Activated CD4-positive, alpha-beta T cell treated with anti-CD3 and anti-CD28 coated beads, Interleukin-2, Interleukin-4, amounts not matched to agents 100 ng/mL and 50 ng/mL, durations not matched to agents 16 hours and 8 hours (primary cell): ENCODE data around the gene CCR6.
"Not testable (repeated sequence)": the region's sequence is repeated elsewhere in the genome, so short reads cannot be mapped to it uniquely, and the experiment has no call there.

Experiments
- DNase-seq: peaks from one replicate; pipeline ENCODE4 v3.0.0-alpha.2; 2020; ENCODE audit warnings: low spot score

CCR6 gene

DNA sequence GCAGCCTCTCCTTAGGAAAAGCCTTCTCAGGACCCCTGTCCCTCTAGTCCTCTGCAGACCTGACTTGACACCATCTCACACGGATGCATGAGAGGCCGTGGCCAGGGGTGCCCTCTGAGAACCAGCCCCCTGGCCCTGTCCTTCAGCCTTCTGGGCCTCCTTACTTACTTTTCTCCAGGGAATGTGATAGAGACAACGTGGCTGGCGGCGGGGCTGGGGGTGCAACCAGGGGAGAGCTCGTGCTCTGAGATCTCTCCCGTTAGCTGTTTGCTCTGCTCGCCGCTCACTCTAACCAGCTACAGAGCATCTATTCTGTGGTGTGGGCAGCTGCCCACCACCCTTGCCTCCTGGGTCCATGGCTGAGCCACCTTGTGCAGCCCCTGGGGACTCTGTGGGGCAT is 20.1 kb downstream of the CCR6 start:
- DNase-seq, result no peak

DNA sequence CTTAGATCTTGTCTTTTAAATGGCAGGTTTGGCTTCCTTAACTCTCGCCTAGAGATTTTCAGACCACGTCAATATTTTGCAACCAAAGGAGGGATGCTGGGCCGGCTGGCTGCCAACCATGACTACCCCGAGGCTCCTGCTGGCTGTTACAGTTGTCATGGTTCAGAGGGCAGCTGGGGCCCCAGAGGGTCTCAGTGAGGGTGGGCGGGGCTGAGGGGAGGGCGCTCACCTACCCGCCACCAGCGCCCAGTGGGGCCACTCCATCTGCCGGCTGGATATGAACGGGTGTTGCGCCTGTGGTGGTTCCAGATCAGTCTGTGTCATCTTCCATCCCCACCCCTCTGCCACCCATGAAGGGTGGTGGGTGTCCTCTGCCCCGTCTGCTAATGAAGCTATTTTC is 22.6 kb downstream of the CCR6 start:
- DNase-seq, result no peak

DNA sequence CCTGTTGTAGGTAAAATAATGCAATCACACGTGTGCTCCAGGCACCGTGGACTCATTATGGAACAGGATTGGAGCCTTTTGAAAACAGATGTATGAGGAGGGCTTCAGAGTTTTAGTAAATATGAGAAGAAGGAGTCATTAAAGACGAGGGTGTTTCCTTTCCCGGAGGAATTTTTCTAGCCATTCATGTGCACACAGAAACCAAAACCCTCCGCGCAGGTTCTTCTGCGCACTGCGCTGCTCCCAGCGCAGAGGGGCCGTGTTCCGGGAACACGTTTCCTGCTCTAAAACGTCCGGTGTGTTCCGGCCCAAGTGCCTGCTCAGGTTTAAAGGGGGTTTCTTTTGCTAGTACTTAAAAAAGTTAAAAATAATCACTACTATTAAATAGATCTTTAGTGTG is 23.2 kb downstream of the CCR6 start:
- DNase-seq, result no peak

DNA sequence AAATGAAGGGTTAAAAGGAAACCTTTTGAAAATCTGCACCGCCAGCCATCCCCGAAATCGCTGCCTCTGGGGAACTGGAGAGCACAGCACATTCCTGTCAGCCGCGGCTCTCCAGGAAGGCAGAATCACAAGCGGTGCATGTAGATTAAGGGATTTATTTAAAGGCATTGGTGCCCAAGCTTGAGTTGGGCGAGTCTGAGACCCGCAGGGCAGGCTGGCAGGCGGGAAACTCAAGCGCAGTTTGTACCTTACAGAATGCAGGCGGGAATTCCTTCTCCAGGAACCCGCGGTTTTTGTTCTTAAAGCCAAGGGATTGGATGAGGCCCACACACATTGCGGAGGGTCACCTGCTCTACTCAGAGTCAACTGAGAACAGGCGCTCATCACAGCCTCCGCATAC is 24.1 kb downstream of the CCR6 start:
- no peak for DNase-seq

DNA sequence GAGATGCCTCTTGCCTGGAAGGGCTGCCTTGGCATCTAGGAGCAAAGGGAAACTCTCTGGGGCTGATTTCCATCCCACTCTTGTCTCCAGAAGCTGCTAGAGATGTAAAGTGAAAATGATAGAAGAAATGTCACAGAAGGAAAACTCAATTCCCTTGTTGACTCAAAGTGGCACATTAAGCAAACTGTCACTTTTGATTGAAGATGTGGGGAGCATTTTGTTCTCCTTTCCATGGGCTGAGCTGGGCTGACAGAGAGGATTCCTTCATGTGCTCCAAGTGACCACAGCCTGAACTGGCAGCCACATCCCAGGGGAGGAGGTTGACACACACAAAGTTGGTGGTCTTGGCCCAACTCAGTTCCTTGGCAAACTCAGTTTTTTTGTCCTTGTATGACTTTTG is 25.1 kb downstream of the CCR6 start:
- no peak for DNase-seq

DNA sequence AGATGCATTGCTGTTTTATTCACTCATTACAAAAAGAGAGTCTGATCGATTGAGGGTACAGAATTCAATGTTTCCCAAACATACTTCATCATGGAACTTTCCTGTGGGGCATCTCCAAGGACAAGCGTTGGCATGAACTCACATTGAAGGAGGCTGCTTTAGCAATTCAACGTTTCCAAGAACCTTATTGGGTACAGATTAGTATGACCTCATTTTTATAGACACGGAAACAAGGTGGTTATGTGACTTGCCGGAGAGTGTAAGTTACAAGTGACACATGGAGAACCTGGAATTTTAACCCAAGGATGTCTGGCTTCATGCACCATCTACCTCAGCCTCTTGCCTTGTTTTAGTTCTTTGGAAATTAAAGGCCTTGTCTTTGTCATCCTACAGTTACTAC is 26.1 kb downstream of the CCR6 start:
- no peak for DNase-seq

DNA sequence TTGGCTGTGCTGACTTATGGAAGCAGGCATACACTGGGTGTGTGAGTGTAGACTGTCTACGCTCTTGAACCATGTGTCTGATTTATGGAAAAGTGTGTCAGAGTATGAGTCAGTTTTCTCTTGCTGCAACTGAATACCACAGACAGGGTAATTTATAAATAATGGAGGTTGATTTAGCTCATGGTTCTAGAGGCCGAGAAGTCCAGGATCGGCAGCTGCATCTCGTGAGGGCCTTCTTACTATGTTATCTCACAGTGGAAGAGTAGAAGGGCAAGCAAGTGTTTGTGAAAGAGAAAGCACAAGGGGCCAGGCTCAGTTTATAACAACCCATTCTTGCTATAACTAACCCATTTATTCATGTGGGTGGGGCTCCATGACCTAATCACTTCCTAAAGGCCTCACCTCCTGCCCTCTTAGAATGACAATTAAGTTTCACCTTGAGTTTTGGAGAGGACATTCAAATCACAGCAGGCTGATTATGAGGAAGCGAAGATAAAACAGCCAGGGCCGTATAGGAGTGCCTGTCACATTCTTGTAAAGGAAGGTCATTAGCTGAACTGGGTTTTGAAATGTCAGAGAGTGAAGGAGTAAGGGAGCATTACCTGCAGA is 28.1 kb downstream of the CCR6 start:
- peak; percentile 54 for DNase-seq

DNA sequence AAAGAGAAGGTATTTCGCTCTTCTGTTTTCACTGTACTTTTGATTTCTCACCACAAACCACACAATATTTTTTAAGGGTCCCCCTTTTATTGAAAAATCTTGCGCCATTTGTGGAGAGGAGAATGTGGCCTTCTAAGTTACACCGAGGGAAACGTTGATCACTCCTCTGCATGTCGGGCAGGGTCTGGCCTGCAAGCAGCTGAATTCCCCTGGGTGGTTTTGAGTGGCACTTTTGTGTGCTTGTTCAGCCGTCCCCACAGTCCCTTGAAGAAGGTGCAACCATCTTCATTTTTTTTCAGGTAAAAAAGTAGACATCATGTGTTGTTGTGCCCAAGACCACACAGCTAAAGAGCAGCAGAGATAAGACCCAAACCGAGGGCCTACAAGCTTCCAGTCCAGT is 28.8 kb downstream of the CCR6 start:
- DNase-seq, result no peak

DNA sequence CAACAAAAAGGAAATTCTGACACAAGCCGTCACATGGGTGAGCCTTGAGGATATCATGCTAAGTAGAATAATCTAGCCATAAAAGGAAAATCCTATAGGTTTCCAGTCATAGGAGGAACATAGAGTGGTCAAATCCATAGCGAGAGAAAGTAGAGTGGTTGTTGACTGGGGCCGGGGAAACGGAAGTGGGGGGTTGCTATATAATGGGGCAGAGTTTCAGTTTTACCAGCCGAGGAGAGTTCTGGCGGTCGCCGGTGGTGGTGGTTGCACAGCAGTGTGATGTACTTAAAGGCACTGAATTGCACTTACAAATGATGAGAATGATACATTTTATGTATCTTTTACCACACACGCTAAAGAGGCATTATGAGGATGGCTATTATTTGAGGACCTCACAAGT is 30.0 kb downstream of the CCR6 start:
- peak; percentile 38 for DNase-seq

DNA sequence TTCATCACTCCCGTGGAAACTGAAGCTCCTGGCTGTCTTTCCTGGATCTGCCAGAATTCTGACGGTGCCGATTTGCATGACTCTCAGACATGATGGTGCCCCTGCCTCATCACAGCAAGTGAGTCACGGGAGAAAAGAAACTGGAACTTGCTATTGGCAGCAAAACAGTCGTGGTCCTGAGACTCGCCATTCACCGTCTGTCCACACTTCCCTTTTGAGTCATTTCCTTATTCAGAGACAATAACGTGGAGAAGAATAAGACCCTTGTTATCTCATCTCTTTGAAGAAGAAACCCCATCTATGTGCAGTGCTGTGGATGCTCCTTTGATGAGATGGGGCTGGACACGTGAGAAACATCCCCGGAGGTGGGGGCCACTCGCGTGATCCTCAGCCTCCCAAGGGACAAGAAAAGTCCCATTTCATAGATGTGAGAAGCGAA is 30.6 kb downstream of the CCR6 start:
- DNase-seq, result peak; percentile 26

DNA sequence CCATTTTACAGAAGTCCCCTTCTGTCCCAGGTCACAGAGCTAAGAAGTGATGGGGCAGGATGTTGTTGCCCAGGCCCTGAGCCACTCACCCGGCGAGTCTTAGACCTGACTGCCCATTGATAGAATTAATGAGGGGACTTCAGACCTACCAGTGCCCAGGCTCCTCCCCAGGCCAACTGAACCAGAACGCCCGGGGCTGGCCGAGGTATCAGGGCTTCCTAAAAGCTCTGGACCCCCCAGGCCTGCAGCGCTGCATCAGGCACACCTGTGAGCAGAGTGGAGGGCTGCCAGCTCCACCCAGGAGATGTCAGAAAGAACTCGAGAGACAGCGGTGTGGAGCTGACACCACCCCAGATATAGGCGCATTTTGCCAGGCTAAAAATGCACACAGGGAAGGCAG is 31.4 kb downstream of the CCR6 start:
- no peak for DNase-seq

DNA sequence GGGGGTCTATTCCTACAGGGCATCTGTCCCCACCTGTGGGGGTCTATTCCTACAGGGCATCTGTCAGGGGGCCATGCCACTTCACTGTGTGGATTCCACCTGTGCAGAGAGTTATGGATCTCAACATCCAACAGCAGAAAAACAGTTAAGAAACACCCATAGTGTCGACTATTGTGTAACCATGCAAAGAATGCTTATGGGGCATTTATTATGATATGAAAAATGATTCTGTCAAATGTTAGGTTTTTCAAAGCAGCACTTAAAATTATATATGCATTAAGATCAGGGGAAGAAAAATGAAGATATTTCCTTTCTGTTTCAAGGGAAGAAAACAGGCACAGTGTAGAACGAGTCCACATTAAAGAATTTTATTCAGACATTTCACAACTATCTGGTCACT is 32.0 kb downstream of the CCR6 start:
- DNase-seq, result no peak

DNA sequence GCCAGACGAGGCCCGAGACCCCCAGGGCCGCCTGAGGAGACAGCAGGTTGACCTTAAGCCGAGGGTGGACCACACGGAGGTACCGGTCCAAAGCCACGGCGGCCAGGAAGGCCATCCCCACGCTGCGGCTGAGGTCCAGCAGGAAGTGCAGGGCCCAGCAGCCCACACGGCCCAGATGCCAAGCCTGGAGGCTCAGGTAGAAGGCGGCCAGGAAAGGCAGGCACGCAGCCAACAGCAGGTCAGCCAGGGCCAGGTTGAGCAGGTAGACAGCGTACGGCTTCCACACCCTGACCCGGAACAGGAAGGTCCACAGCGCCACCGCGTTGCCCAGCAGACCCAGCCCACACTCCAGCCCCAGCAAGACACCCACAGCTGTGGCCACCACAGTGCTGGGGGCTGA is 34.5 kb downstream of the CCR6 start:
- DNase-seq, result no peak

DNA sequence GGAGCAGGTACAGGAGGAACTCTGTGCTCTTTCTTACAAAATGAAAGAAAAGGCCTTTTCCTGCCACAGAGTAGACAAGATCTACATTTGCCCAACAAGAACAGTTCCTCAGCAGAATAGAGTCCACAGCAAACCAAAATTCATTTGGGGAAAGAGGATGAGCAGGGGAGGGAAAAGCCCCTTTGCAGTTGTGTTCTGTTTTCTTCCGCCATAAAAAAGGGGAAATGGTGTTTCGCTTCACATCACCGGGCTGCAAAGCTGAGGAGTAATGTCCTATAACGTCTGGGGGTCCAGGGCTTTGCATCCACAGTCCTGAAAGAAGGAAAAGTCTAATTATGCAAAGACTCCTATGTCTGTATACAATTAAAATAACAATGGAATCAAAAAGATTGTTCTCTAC is 35.0 kb downstream of the CCR6 start, which contains the start of gene GPR31:
GPR31 (minus strand) TSS at position 118 of the 400 bp plus-strand sequence. CDS start 149 bp downstream, outside the sequence.
- DNase-seq, result no peak

DNA sequence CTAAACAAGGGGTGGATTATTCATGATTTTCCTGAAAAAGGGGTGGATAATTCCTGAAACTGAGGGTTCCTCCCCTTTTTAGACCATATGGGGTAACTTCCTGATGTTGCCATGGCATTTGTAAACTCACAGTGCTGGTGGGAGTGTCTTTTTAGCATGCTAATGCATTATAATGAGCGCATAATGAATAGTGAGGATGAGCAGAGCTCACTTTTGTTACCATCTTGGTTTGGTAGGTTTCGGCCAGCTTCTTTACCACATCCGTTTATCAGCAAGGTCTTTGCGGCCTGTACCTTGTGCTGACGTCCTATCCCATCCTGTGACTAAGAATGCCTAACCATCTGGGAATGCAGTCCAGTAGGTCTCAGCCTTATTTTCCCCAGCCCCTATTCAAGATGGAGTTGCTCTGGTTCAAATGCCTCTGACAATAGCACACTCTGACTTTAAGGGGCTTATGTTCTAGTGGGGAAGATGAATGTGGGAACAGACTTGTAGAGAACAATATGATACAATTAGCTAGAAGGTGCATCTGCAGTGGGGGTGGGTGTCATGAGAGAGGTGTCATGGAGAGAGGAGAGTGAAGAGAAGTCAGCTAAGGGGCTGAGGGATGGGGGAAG is 39.1 kb downstream of the CCR6 start:
- DNase-seq, result no peak

DNA sequence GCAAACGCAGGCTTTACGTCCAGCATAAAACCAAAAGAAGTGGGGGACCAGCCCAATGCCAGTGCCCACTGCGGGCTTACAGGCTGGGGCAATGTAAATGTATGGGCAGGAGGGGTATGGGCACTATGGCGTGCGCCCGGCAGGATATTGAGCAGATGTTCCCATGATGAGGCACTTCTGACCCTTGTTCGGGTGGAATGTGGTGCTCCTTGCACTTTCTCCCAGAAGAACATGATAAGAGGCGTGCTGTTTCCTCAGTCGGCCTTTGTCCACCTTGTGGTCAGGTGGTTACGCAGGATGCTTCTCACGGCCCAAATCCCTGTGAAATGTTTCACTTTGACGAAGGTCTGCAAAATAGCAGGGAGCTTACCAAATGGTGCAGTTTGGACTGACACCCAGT is 39.7 kb downstream of the CCR6 start:
- no peak for DNase-seq

DNA sequence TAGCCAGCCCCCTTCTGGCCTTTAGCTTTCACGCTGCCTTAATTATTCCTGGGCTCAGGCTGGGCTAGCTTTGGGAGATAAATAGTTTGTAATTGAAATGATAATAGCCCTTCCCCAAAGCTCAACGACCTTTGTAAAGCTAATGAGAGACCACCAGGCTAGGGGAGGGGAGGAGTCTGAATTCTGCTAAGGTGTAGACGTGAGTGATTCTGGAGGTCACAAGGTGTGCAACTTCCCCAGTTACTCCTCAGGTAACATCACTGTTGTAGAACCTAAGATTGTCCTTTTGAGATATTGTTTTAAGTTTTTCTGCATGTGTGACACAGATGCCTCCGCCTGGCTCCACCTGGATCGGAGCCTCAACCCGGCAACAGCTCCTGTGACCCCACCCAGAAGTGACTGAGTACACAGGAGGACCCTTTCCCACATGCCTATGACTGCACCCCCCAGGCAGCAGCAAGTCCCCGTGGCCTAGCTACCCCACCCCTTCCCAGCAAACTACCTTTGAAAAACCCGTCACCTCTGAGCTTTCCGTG is 40.6 kb downstream of the CCR6 start:
- DNase-seq, result no peak

DNA sequence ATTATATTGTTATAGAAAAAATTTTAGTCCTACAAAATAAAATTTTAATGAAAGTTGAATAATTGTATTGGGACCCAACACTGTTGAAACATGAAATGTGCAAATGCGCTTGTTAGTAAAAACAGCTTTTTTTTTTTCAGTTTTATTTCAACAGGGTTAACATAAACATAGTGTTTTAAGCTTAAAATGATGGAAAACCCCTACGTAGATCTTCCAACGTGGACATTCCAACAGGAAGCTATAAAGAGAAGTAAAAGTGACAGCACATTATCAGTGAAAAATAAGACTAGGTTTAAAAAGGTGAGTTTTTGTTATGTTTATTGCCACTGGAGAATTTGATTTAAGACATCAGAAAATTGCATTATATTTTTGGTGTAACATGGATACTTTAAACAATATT is 41.4 kb downstream of the CCR6 start:
- DNase-seq, result no peak

DNA sequence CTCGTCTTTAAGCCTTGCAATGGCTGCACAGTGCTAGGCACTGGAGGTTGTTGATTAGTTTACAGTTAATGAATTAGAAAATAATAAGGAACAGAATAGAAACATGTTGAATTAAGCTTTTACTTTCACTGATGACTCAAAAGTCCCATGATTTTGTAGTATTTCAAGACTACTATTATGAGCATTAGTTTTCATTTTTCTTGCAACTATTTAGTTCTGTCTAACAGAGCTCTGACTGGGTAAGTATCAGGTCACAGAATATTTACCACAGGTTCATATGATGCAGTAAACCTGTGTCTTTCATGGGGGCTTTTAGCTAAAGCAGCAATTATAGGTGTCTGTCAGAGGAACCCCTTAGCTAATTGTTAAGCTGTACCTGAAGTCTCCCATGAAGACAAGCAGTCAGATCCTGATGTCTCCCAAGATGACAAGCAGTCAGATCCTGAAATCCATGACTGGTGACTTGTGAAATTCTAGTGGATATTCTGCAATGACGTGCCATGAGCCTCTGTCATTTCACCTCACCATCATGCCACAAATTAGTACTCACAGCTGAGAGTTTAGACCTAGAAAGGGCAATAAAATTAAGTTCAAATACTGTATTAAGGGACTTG is 43.1 kb downstream of the CCR6 start:
- DNase-seq, result no peak

DNA sequence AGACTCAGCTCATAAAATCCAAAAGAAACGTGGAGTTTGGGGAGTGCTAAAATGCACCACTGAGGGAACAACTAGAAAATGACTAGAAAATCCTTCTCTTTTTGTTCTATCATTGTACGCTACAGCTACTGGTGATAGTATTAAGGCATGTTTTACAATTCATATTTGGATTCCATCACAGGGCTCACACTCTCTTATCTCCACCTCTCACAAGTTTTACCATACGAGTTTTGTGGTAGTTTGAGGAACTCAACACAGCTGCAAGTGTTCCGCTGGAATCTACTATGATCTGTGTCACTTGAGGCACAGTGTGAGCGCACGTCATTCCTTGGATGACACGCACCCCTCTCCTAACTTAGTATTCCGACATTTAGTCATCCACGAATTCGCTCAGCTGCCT is 44.8 kb downstream of the CCR6 start:
- DNase-seq, result not testable (repeated sequence)

DNA sequence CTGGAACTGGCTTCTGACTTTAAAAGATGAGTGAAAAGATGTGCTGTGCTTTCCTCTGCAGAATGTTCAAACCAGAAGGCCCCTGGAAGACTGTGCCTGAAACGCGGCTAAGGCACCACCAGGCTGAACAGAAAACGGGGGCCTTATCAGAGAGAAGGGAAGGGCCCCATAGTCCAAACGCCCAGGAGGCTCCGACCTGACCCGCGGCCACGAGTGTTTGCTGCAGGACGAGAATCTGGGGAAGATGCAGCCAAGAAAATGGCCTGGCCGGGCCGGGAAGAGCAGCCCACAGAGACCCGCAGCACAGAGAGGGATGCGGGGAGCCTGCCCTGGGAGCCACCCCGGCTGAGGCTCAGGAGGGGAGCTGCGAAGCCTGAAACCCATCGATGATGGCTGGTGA is 45.4 kb downstream of the CCR6 start:
- not testable (repeated sequence) for DNase-seq

DNA sequence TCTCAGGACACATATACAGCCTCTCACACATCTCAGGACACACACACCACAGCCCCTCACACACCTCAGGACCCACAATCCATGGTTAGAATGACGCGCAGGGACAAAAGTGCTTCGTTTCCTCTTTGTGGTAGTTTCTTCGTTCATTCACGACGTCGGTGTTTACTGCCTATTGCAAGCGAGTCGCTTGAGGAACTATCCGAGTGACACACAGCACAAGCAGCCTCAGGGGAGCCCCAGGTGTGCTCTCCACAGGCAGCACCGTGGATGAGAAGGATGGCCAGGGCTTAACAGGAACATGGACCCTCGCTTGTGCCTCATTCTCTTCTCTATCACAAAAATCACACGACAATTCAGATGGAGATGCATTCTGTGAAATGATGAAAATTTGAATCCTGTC is 47.0 kb downstream of the CCR6 start:
- DNase-seq, result not testable (repeated sequence)

DNA sequence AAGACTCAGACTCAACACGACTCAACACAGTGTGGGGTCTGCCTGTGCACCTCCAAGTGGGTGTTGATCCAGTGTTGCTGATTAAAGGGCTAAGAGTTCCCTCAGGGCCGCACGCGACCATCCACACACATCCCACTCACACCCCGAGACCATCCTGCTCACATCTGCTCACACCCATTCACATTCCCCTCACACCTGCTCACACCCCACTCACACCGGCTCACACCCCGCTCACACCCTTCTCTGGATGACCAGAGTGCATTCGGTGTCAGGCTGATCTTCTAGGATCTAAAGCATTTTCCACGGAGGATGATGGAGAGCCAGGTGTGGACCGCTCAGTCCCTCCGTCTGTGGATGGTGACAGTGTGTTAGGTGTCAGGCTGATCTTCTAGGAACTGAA is 48.4 kb downstream of the CCR6 start:
- DNase-seq, result not testable (repeated sequence)
